Thoracic aorta (tissue), 2 donors: ENCODE measurements around the gene DMAP1. TPM values are rescaled to one million over a fixed set of nuclear protein-coding genes. Genes with fewer than 3 reads are reported as not detected.

ENCODE experiments used
- ATAC-seq: fragments of 150-250 bp; one replicate; pipeline ENCODE4 v1.8.0; 2017; ENCODE audit warnings: low read depth; ENCODE audit not compliant: insufficient number of reproducible peaks, low FRiP score
- DNase-seq: peaks from one replicate; pipeline ENCODE4 v3.0.0-alpha.2; 2020; ENCODE audit warnings: low spot score
- H3K27ac ChIP-seq, 2 donors: fragments of 200-600 bp; sonication (generic); 1 replicate in 1 of 2; 2 replicates in 1 of 2; pipeline ENCODE4 v1.5.1; 2016; ENCODE audit warnings: mild to moderate bottlenecking in 2 of 2, moderate library complexity in 2 of 2
- H3K27me3 ChIP-seq: fragments of 200-600 bp; sonication (generic); replicated peaks from 2 replicates; pipeline ENCODE4 v1.6.0; 2016; ENCODE audit warnings: mild to moderate bottlenecking; ENCODE audit not compliant: insufficient read depth
- H3K36me3 ChIP-seq: fragments of 200-600 bp; sonication (generic); one replicate; pipeline ENCODE4 v1.5.1; 2016
- H3K4me1 ChIP-seq, 2 donors: fragments of 200-600 bp; sonication (generic); 1 replicate in 1 of 2; 2 replicates in 1 of 2; pipeline versions ENCODE4 v1.5.1 to v1.6.0; 2016; ENCODE audit warnings: low read depth in 2 of 2, mild to moderate bottlenecking in 1 of 2; ENCODE audit not compliant: control insufficient read depth in 1 of 2
- H3K4me3 ChIP-seq: fragments of 200-600 bp; sonication (generic); 2 replicates; pipeline ENCODE4 v1.5.1; 2016; ENCODE audit warnings: mild to moderate bottlenecking
- H3K9me3 ChIP-seq: fragments of 200-600 bp; sonication (generic); 2 replicates; pipeline ENCODE4 v1.5.1; 2016
- total RNA-seq, 2 donors: library from RNA; depleted of rRNA; stranded (reverse); fragments of >200 nt; gene quantifications; one replicate each; pipeline versions ENCODE4 v1.1.0 to v1.2.3, GENCODE V29; 2016
- TF ChIP-seq, protein P1 (sequence below): fragments of 200-600 bp; sonication (generic); IDR thresholded peaks from one replicate; pipeline ENCODE4 v1.5.1; 2019; ENCODE audit warnings: antibody characterized with exemption

Gene DMAP1
- total RNA-seq, 2 donors from 2014 or later: 40.2 to 68.0 TPM

DNA sequence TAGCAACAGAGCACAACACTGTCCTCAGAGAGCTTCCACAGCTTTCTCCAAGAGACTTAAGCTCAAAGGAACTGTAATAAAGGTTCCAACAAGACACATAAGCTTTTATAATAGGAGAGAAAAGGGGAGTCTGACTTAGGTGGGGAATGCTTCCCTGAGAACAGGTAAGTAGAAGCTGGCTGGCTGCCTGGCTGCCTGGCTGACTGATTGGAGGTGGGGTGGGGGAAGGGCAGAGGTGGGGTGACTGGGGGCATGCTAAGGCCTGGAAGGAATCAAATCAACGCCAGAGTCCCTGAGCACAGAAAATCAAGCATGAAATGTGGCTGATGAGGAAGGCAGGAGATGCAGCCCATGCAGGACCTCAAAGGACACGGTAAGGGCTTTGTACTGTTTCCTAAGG lies 45.8 kb downstream of the DMAP1 start:
- DNase-seq (no peak), ATAC-seq (no peak)
- TF ChIP-seq, protein P1, sequence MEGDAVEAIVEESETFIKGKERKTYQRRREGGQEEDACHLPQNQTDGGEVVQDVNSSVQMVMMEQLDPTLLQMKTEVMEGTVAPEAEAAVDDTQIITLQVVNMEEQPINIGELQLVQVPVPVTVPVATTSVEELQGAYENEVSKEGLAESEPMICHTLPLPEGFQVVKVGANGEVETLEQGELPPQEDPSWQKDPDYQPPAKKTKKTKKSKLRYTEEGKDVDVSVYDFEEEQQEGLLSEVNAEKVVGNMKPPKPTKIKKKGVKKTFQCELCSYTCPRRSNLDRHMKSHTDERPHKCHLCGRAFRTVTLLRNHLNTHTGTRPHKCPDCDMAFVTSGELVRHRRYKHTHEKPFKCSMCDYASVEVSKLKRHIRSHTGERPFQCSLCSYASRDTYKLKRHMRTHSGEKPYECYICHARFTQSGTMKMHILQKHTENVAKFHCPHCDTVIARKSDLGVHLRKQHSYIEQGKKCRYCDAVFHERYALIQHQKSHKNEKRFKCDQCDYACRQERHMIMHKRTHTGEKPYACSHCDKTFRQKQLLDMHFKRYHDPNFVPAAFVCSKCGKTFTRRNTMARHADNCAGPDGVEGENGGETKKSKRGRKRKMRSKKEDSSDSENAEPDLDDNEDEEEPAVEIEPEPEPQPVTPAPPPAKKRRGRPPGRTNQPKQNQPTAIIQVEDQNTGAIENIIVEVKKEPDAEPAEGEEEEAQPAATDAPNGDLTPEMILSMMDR: no peak
- Histone ChIP-seq H3K4me3 (no peak overlapping the region), H3K4me1 (no peaks in the 10 kb centered on the region), H3K27me3 (no peaks in the 10 kb centered on the region), H3K9me3 (no peaks in the 10 kb centered on the region), H3K27ac (no peak overlapping the region), H3K36me3 (no peaks in the 10 kb centered on the region)

DNA sequence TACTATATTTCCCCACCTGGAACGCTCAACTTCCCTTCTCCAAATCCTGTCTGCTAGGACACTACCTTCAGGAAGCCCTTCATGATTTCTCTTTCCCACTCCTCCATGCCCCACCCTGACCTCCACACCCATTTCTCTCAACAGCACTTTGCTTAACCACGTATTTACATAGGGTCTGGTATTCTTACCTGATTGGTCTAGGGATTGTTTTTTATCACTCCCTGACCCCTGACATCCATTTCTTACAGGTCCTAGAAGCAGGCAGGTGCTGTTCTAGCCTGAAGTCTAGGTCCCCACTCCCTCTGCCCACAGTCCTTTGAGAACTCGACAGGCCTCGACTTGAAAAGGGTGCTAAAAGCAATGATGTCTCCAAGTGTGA lies 47.5 kb downstream of the DMAP1 start:
- Histone ChIP-seq H3K27me3 (no peaks in the 10 kb centered on the region), H3K27ac (no peak overlapping the region), H3K4me1 (no peaks in the 10 kb centered on the region), H3K36me3 (no peaks in the 10 kb centered on the region), H3K4me3 (no peak overlapping the region), H3K9me3 (no peaks in the 10 kb centered on the region)
- ATAC-seq (no peak), DNase-seq (no peak)
- TF ChIP-seq, protein P1: no peak

DNA sequence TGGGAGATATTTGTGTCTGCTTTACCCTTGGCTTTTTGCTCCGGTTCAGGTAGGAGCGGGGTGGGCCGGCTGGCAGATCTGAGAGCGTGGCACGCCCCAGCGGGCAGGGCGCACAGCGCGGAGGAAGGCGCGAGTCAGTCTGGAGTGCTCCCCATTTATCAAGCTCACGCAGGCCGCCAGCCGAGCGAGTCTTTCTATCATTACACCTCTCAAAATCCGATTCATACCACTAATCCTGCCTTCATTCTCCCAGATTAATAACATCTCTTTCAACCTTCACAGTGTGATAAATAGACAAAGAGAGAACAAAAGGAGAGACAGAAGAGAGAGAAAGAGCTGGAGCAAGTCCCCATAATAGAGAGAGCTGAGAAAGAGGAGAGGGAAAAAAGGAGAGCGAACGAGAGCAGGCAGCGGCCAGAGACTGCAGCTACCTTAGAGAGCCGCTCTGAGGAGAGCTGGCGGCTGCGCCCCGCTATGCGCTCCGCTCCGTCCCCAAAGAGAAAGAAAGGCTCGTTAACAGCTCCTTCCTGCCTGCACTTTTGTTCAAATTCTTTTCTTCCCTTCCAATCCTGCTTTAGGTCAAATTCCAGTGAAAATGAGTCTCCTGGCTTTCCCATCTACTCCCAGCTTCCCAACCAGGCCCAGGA lies 48.0 kb downstream of the DMAP1 start:
- TF ChIP-seq, protein P1: no peak
- no peak for ATAC-seq
- no peaks in the 10 kb centered on the region for H3K27me3 ChIP-seq
- DNase-seq: no peak
- H3K4me1 ChIP-seq: no peaks in the 10 kb centered on the region
- H3K9me3 ChIP-seq: no peaks in the 10 kb centered on the region
- no peaks in the 10 kb centered on the region for H3K36me3 ChIP-seq
- no peak overlapping the region for H3K4me3 ChIP-seq
- H3K27ac ChIP-seq: no peak overlapping the region

DNA sequence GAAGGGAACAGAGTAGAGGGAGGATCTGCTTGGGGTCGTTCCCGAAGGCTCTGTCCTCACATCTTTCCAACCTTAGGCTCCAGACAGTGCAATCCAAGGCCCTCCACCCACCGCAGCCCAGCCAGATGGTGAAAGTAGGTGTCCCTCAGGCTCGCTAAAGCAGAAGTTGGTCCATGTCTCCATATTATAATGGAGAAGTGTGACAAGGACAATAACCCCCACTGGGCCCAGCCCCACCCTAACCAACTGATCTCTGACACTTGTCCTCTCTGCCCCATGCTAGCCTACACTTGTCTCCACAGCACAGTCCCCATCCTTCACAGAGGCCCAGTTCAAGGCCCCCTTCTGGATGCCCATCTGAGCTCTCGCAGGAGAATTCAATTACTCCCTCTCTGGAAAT lies 48.7 kb downstream of the DMAP1 start:
- no peaks in the 10 kb centered on the region for H3K36me3 ChIP-seq
- ATAC-seq: no peak

DNA sequence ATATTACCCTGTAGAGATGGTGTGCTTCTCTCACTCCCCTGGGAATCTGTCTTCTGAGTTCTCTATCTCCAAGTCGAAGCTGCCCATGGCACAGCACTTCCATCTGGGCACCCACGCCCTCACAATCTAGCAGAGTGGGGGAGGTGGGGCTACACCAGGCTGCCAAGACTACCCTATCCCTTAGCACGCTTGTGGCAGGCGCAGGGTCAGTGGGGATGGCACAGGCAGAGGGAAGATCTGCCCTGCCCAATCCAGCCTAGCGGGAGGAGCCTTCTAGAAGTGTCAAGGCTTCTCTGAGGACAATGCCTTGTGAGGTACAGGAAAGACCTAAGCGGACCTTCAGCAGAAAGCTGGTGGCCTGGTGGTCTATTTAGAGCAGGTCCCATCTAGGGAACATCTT lies 49.1 kb downstream of the DMAP1 start:
- DNase-seq (no peak), ATAC-seq (no peak)
- no peak overlapping the region for H3K27ac ChIP-seq
- H3K9me3 ChIP-seq: no peaks in the 10 kb centered on the region
- H3K36me3 ChIP-seq: no peaks in the 10 kb centered on the region
- no peaks in the 10 kb centered on the region for H3K27me3 ChIP-seq
- H3K4me3 ChIP-seq: no peak overlapping the region
- no peaks in the 10 kb centered on the region for H3K4me1 ChIP-seq
- TF ChIP-seq, protein P1: no peak

More for the DNA sequence above, 48.7 kb downstream of the DMAP1 start:
- no peaks in the 10 kb centered on the region for H3K9me3 ChIP-seq
- TF ChIP-seq, protein P1: no peak
- H3K27ac ChIP-seq: no peak overlapping the region
- no peak for DNase-seq
- no peak overlapping the region for H3K4me3 ChIP-seq
- no peaks in the 10 kb centered on the region for H3K27me3 ChIP-seq
- H3K4me1 ChIP-seq: no peaks in the 10 kb centered on the region
